ENCODE data around the gene GPR157. TPM values are rescaled to one million over a fixed set of nuclear protein-coding genes. Genes with fewer than 3 reads are reported as not detected.
"Not testable (repeated sequence)": the region's sequence is repeated elsewhere in the genome, so short reads cannot be mapped to it uniquely, and the experiment has no call there.

Gene GPR157
- total and polyA plus RNA-seq, 2 donors (not counting 1 experiment from before 2014, with no cell fraction given), result 2.0 to 21.2 TPM

- peaks cover 47% of the 10 kb centered on the region for H3K4me1 Mint-ChIP-seq
- Histone ChIP-seq H3K4me2 (replicated peaks; ENCODE audit: low read depth, low read length, poor library complexity, severe bottlenecking) (peak overlapping the region; percentile 99), H3K4me1 (ENCODE audit: control insufficient read depth in 2 of 2, insufficient read depth in 2 of 2, low read length in 2 of 2) (peaks cover 17 to 29% of the 10 kb centered on the region in 2 donors), H3K9me3 (ENCODE audit: control extremely low read depth in 1 of 3, control insufficient read depth in 2 of 3, insufficient read depth in 1 of 3, low read length in 2 of 3) (no peaks in the 10 kb centered on the region), H3K36me3 (replicated peaks in 1 of 2; ENCODE audit: control extremely low read depth in 1 of 2, control insufficient read depth in 1 of 2, extremely low read depth in 1 of 2, insufficient read depth in 2 of 2, low read length in 1 of 2) (no peaks in the 10 kb centered on the region), H3K79me2 (ENCODE audit: control insufficient read depth, insufficient read depth, low read length) (peaks cover 7% of the 10 kb centered on the region), H3K9ac (ENCODE audit: low read length) (peak overlapping the region; percentile 74), H2AFZ (ENCODE audit: insufficient read depth, low read depth, low read length, poor library complexity, severe bottlenecking) (peak overlapping the region; percentile 93), H3K27ac (ENCODE audit: low read length in 2 of 2) (no peak overlapping the region), H4K20me1 (ENCODE audit: control insufficient read depth, insufficient read depth, low read length, poor library complexity, severe bottlenecking) (peaks cover 8% of the 10 kb centered on the region), H3K4me3 (ENCODE audit: control extremely low read depth in 1 of 5, extremely low read depth in 1 of 5, insufficient read depth in 1 of 5, low read depth in 2 of 5, low read length in 4 of 5) (peak overlapping the region in 3 of 5 experiments; percentile 61 to 79 (median 68)), H3K27me3 (replicated peaks in 1 of 4; ENCODE audit: control extremely low read depth in 1 of 4, control insufficient read depth in 3 of 4, insufficient read depth in 4 of 4, low read length in 3 of 4) (no peaks in the 10 kb centered on the region)
- ChIA-PET POLR2A (no interaction called here), CTCF (interaction anchor here (0.8 to 2.3 kb wide), 3 partner anchors 14 to 106 kb away, joined by 3 to 11 read pairs (median 4); partner anchors contain the start of gene H6PD)
- peak overlapping the region; percentile 94 for H3K4me3 Mint-ChIP-seq
- peak overlapping the region; percentile 78 for H3K27ac Mint-ChIP-seq
- no peak for DNase-seq
- TF ChIP-seq EZH2 (IDR thresholded peaks at IDR 0.05; ENCODE audit: borderline replicate concordance, insufficient read depth, low read depth, low read length, poor library complexity, severe bottlenecking), result no peak
- H3K9me3 Mint-ChIP-seq (ENCODE audit: insufficient read depth), result no peaks in the 10 kb centered on the region
- intact Hi-C loops (cut with micrococcal nuclease), result loop anchor here (2.0 to 5.0 kb wide), 5 partner anchors 17 to 165 kb away; partner anchors contain the start of genes SLC2A5 and SPSB1
- 91% methylated on average over 18 of the region's 19 CpGs for WGBS (ENCODE audit: insufficient coverage)
- H3K27me3 Mint-ChIP-seq, result no peaks in the 10 kb centered on the region
- no peak for ATAC-seq (ENCODE audit: low read depth)
Observed at GRCh38 chr1:9127395-9128165, 1.3 kb downstream of the GPR157 start.

DNA sequence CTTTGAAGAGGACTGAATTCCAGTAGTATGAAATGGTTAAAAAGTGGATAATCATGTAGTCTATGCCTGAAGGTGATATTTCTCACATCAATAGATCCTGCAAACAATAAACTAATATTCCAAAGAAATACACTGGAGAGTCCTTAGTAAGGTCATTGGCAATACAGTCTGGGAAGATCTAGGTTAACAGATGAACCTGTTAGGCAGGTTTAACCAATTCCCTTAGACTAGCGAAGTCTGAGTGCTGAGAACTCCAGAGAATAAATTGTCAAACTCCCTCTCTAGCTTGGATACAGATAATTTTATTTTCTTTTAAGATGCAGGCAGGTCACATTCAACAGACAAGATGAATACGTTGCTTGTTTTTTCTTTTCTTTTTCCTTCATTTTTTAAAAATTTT is 2.4 kb downstream of the GPR157 start:
- H4K20me1 ChIP-seq (ENCODE audit: control insufficient read depth, insufficient read depth, low read length, poor library complexity, severe bottlenecking), result peaks cover 8% of the 10 kb centered on the region
- DNase-seq (no peak), ATAC-seq (ENCODE audit: low read depth) (no peak)
- Mint-ChIP-seq H3K4me1 (peaks cover 49% of the 10 kb centered on the region), H3K27ac (no peak overlapping the region), H3K4me3 (no peak overlapping the region), H3K9me3 (ENCODE audit: insufficient read depth) (no peaks in the 10 kb centered on the region), H3K27me3 (no peaks in the 10 kb centered on the region)
- H3K27ac ChIP-seq (ENCODE audit: low read length in 2 of 2), result no peak overlapping the region
- ChIA-PET POLR2A (no interaction called here), CTCF (interaction anchor here (0.8 to 1.5 kb wide), 4 partner anchors 10 to 17 kb away, joined by 3 to 4 read pairs (median 4); no protein-coding TSS in a partner anchor)
- no peak overlapping the region for H3K9ac ChIP-seq (ENCODE audit: low read length)
- TF ChIP-seq, protein P1, sequence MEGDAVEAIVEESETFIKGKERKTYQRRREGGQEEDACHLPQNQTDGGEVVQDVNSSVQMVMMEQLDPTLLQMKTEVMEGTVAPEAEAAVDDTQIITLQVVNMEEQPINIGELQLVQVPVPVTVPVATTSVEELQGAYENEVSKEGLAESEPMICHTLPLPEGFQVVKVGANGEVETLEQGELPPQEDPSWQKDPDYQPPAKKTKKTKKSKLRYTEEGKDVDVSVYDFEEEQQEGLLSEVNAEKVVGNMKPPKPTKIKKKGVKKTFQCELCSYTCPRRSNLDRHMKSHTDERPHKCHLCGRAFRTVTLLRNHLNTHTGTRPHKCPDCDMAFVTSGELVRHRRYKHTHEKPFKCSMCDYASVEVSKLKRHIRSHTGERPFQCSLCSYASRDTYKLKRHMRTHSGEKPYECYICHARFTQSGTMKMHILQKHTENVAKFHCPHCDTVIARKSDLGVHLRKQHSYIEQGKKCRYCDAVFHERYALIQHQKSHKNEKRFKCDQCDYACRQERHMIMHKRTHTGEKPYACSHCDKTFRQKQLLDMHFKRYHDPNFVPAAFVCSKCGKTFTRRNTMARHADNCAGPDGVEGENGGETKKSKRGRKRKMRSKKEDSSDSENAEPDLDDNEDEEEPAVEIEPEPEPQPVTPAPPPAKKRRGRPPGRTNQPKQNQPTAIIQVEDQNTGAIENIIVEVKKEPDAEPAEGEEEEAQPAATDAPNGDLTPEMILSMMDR (IDR thresholded peaks at IDR 0.05), result no peak
- TF ChIP-seq EZH2 (IDR thresholded peaks at IDR 0.05; ENCODE audit: borderline replicate concordance, insufficient read depth, low read depth, low read length, poor library complexity, severe bottlenecking), result no peak
- no peak overlapping the region for H2AFZ ChIP-seq (ENCODE audit: insufficient read depth, low read depth, low read length, poor library complexity, severe bottlenecking)
- H3K79me2 ChIP-seq (ENCODE audit: control insufficient read depth, insufficient read depth, low read length), result peaks cover 7% of the 10 kb centered on the region
- H3K4me3 ChIP-seq (ENCODE audit: control extremely low read depth in 1 of 5, extremely low read depth in 1 of 5, insufficient read depth in 1 of 5, low read depth in 2 of 5, low read length in 4 of 5), result no peak overlapping the region
- intact Hi-C loops (cut with micrococcal nuclease), result loop anchor here (5.0 kb wide), 2 partner anchors 71 to 166 kb away; partner anchors contain the start of gene SPSB1
- H3K9me3 ChIP-seq (ENCODE audit: control extremely low read depth in 1 of 3, control insufficient read depth in 2 of 3, insufficient read depth in 1 of 3, low read length in 2 of 3), result no peaks in the 10 kb centered on the region
- no CpG with 5 or more reads among the region's 2 CpGs for WGBS (ENCODE audit: insufficient coverage)
- no peak overlapping the region for H3K4me2 ChIP-seq (replicated peaks; ENCODE audit: low read depth, low read length, poor library complexity, severe bottlenecking)
- no peaks in the 10 kb centered on the region for H3K27me3 ChIP-seq (replicated peaks in 1 of 4; ENCODE audit: control extremely low read depth in 1 of 4, control insufficient read depth in 3 of 4, insufficient read depth in 4 of 4, low read length in 3 of 4)
- no peaks in the 10 kb centered on the region for H3K36me3 ChIP-seq (replicated peaks in 1 of 2; ENCODE audit: control extremely low read depth in 1 of 2, control insufficient read depth in 1 of 2, extremely low read depth in 1 of 2, insufficient read depth in 2 of 2, low read length in 1 of 2)
- peaks cover 25 to 37% of the 10 kb centered on the region in 2 donors for H3K4me1 ChIP-seq (ENCODE audit: control insufficient read depth in 2 of 2, insufficient read depth in 2 of 2, low read length in 2 of 2)

- not testable (repeated sequence) for H3K36me3 ChIP-seq (replicated peaks in 1 of 2; ENCODE audit: control extremely low read depth in 1 of 2, control insufficient read depth in 1 of 2, extremely low read depth in 1 of 2, insufficient read depth in 2 of 2, low read length in 1 of 2); H3K9me3 ChIP-seq (ENCODE audit: control extremely low read depth in 1 of 3, control insufficient read depth in 2 of 3, insufficient read depth in 1 of 3, low read length in 2 of 3); H3K27ac ChIP-seq (ENCODE audit: low read length in 2 of 2); H4K20me1 ChIP-seq (ENCODE audit: control insufficient read depth, insufficient read depth, low read length, poor library complexity, severe bottlenecking); H3K9ac ChIP-seq (ENCODE audit: low read length); H3K4me2 ChIP-seq (replicated peaks; ENCODE audit: low read depth, low read length, poor library complexity, severe bottlenecking); H3K27ac Mint-ChIP-seq; DNase-seq; H3K27me3 ChIP-seq (replicated peaks in 1 of 4; ENCODE audit: control extremely low read depth in 1 of 4, control insufficient read depth in 3 of 4, insufficient read depth in 4 of 4, low read length in 3 of 4); H3K79me2 ChIP-seq (ENCODE audit: control insufficient read depth, insufficient read depth, low read length); H3K4me3 ChIP-seq (ENCODE audit: control extremely low read depth in 1 of 5, extremely low read depth in 1 of 5, insufficient read depth in 1 of 5, low read depth in 2 of 5, low read length in 4 of 5); H3K4me3 Mint-ChIP-seq; H3K9me3 Mint-ChIP-seq (ENCODE audit: insufficient read depth); ATAC-seq (ENCODE audit: low read depth); H2AFZ ChIP-seq (ENCODE audit: insufficient read depth, low read depth, low read length, poor library complexity, severe bottlenecking); H3K27me3 Mint-ChIP-seq
- peaks cover 25 to 36% of the 10 kb centered on the region in 2 donors for H3K4me1 ChIP-seq (ENCODE audit: control insufficient read depth in 2 of 2, insufficient read depth in 2 of 2, low read length in 2 of 2)
- 30% methylated on average over 2 of the region's 9 CpGs for WGBS (ENCODE audit: insufficient coverage)
- ChIA-PET POLR2A (interaction anchor here (0.7 kb wide), 1 partner anchor 9 kb away, joined by 3 read pairs; no protein-coding TSS in a partner anchor), CTCF (interaction anchor here (1.1 to 1.5 kb wide), 2 partner anchors 15 to 116 kb away, joined by 3 to 4 read pairs; no protein-coding TSS in a partner anchor)
- intact Hi-C loops (cut with micrococcal nuclease), result loop anchor here (5.0 kb wide), 2 partner anchors 71 to 166 kb away; partner anchors contain the start of gene SPSB1
- H3K4me1 Mint-ChIP-seq, result peaks cover 47% of the 10 kb centered on the region
Observed at GRCh38 chr1:9125847-9126246, 3.1 kb downstream of the GPR157 start.

All from B cell (primary cell).